ENCODE results near the gene ANKRD13D.

ANKRD13D gene

GRCh38 chr11:67320691-67321090 lies 31.6 kb downstream of the ANKRD13D start:
- in situ Hi-C loops (cut with MboI; ENCODE audit: low pct_unique_long_range_greater_than_20kb, low sequenced_read_pairs, unreplicated experiment) = no loop called here
- TF ChIP-seq CTCF (IDR thresholded peaks at IDR 0.05; ENCODE audit: extremely low read depth, insufficient read depth, missing control alignments) = no peak
- DNase-seq (ENCODE audit: low spot score) = no peak

- in situ Hi-C loops (cut with MboI; ENCODE audit: low pct_unique_long_range_greater_than_20kb, low sequenced_read_pairs, unreplicated experiment) = no loop called here
- no peak for DNase-seq (ENCODE audit: low spot score)
- no peak for TF ChIP-seq CTCF (IDR thresholded peaks at IDR 0.05; ENCODE audit: extremely low read depth, insufficient read depth, missing control alignments)
These were observed 32.3 kb downstream of the ANKRD13D start for GRCh38 chr11:67321313-67321871.

- TF ChIP-seq CTCF (IDR thresholded peaks at IDR 0.05; ENCODE audit: extremely low read depth, insufficient read depth, missing control alignments) = no peak
- in situ Hi-C loops (cut with MboI; ENCODE audit: low pct_unique_long_range_greater_than_20kb, low sequenced_read_pairs, unreplicated experiment) = no loop called here
- no peak for DNase-seq (ENCODE audit: low spot score)
These were observed 32.9 kb downstream of the ANKRD13D start for GRCh38 chr11:67322049-67322448.

GRCh38 chr11:67323526-67323925 lies 34.4 kb downstream of the ANKRD13D start:
- in situ Hi-C loops (cut with MboI; ENCODE audit: low pct_unique_long_range_greater_than_20kb, low sequenced_read_pairs, unreplicated experiment) = no loop called here

GRCh38 chr11:67332081-67332691 lies 43.1 kb downstream of the ANKRD13D start:
- DNase-seq (ENCODE audit: low spot score) = no peak
- TF ChIP-seq CTCF (IDR thresholded peaks at IDR 0.05; ENCODE audit: extremely low read depth, insufficient read depth, missing control alignments) = no peak
- in situ Hi-C loops (cut with MboI; ENCODE audit: low pct_unique_long_range_greater_than_20kb, low sequenced_read_pairs, unreplicated experiment) = loop anchor here (10.0 kb wide), 1 partner anchor 53 kb away; no protein-coding TSS in a partner anchor

More at GRCh38 chr11:67323526-67323925, 34.4 kb downstream of the ANKRD13D start:
- DNase-seq (ENCODE audit: low spot score) = no peak
- no peak for TF ChIP-seq CTCF (IDR thresholded peaks at IDR 0.05; ENCODE audit: extremely low read depth, insufficient read depth, missing control alignments)

GRCh38 chr11:67337257-67337656 lies 48.2 kb downstream of the ANKRD13D start:
- TF ChIP-seq CTCF (IDR thresholded peaks at IDR 0.05; ENCODE audit: extremely low read depth, insufficient read depth, missing control alignments) = no peak
- in situ Hi-C loops (cut with MboI; ENCODE audit: low pct_unique_long_range_greater_than_20kb, low sequenced_read_pairs, unreplicated experiment) = loop anchor here (10.0 kb wide), 1 partner anchor 48 kb away; no protein-coding TSS in a partner anchor
- DNase-seq (ENCODE audit: low spot score) = no peak
